Endothelial cell (in vitro differentiated cells): ENCODE data around the gene SUN5. TPM values are rescaled to one million over a fixed set of nuclear protein-coding genes. Genes with fewer than 3 reads are reported as not detected.

Experiments used
- DNase-seq: peaks from one replicate; pipeline ENCODE4 v3.0.0; 2021; ENCODE audit warnings: low spot score
- H3K27ac Mint-ChIP-seq: one replicate; pipeline ENCODE4 v1.8.0; 2021; ENCODE audit warnings: mixed read lengths, inconsistent platforms; ENCODE audit not compliant: unreplicated experiment
- H3K27me3 Mint-ChIP-seq: one replicate; pipeline ENCODE4 v1.8.0; 2021; ENCODE audit warnings: mild to moderate bottlenecking, moderate library complexity, mixed read lengths, inconsistent platforms; ENCODE audit not compliant: unreplicated experiment
- H3K36me3 Mint-ChIP-seq: one replicate; pipeline ENCODE4 v1.8.0; 2021; ENCODE audit warnings: mild to moderate bottlenecking, low read depth, mixed read lengths, inconsistent platforms; ENCODE audit not compliant: unreplicated experiment
- H3K4me1 Mint-ChIP-seq: one replicate; pipeline ENCODE4 v1.8.0; 2021; ENCODE audit warnings: mild to moderate bottlenecking, mixed read lengths, inconsistent platforms; ENCODE audit not compliant: unreplicated experiment
- H3K4me3 Mint-ChIP-seq: one replicate; pipeline ENCODE4 v1.8.0; 2021; ENCODE audit warnings: mild to moderate bottlenecking, mixed read lengths, inconsistent platforms; ENCODE audit not compliant: unreplicated experiment
- H3K9me3 Mint-ChIP-seq: one replicate; pipeline ENCODE4 v1.8.0; 2021; ENCODE audit warnings: mixed read lengths, inconsistent platforms; ENCODE audit not compliant: unreplicated experiment
- CTCF ChIP-seq: fragments of 200-600 bp; sonication (generic); IDR thresholded peaks from one replicate; pipeline ENCODE4 v1.5.0; 2021; ENCODE audit warnings: antibody characterized with exemption; ENCODE audit not compliant: unreplicated experiment
- total RNA-seq: library from RNA; stranded (reverse); fragmentation: NEBNext Ultra II Directional; extraction: Animal tissue kit (Norgen Biotek cat#: 25700); gene quantifications from one replicate; pipeline ENCODE4 v1.2.1, GENCODE V29; 2021; ENCODE audit not compliant: unreplicated experiment

Gene SUN5
- total RNA-seq, 1 donor from 2014 or later = not detected

DNA sequence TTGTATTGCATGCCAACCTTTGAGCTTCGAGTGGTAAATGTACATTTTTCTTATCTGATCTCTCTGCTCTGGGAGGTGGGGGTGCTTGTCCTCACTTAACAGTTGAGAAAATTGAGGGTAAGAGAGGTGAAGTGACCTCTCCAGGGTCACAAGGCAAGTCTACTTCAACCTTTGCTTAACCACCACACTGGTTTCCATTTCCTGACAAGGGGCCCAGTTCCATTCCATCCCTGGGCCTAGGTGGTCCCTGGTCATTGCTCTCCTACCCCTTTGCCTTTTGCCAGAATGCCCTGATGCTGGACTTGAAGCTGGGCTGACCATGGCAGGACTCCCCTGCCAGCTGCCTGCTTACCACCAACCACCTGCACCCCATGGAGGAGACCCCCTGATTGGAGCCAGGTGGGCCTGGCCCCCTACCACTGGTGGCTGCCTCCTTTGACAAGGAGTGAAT is 39.5 kb upstream of the SUN5 start:
- no peaks in the 10 kb centered on the region for H3K4me1 Mint-ChIP-seq
- H3K27me3 Mint-ChIP-seq = peaks cover 8% of the 10 kb centered on the region
- no peak for DNase-seq
- no peak for TF ChIP-seq CTCF
- H3K4me3 Mint-ChIP-seq = no peak overlapping the region
- peaks cover 7% of the 10 kb centered on the region for H3K9me3 Mint-ChIP-seq
- H3K36me3 Mint-ChIP-seq = peaks cover 7% of the 10 kb centered on the region
- no peak overlapping the region for H3K27ac Mint-ChIP-seq

DNA sequence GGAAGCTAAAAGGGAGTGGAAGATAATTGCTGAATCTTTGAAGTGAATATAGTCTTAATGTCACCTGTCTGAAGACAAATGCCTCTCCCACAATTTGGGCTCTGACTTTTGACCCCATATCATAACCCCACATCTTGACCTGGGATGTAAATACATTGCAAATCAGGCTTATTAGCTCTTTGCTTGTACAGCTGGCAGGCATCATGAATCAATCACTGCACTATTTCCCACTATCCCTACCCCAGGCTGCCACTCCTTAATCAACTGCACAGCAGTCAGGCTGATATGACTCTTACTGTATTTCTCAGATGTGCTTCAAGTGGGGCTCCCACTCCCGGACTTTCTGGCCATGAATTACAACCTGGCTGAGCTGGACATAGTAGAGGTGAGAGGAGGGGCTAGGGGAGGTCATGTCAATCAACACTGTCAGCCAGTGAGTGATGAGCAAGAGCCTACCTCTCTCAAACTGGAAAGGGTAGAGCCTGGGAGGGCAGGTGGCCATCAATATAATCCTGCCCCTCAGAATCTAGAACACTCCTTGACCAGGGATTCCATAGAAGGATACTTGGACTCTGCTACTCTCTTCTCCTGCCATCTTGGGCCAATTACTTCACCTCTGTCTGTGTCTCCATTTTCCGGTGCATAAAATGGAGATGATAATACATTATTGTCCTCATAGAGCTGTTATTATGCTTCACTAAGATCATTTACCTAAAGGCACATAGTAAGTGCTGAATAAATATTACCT is 38.9 kb upstream of the SUN5 start:
- no peak for TF ChIP-seq CTCF
- Mint-ChIP-seq H3K27ac (no peak overlapping the region), H3K4me1 (no peaks in the 10 kb centered on the region), H3K27me3 (peaks cover 5% of the 10 kb centered on the region), H3K4me3 (no peak overlapping the region), H3K9me3 (peaks cover 7% of the 10 kb centered on the region), H3K36me3 (peaks cover 7% of the 10 kb centered on the region)
- no peak for DNase-seq

GRCh38 chr20:33042430-33042829 is 38.2 kb upstream of the SUN5 start:
- Mint-ChIP-seq H3K27me3 (peaks cover 6% of the 10 kb centered on the region), H3K9me3 (peaks cover 7% of the 10 kb centered on the region), H3K36me3 (peaks cover 11% of the 10 kb centered on the region), H3K27ac (no peak overlapping the region), H3K4me1 (no peaks in the 10 kb centered on the region), H3K4me3 (no peak overlapping the region)
- no peak for TF ChIP-seq CTCF
- no peak for DNase-seq

- no peak for DNase-seq
- no peak overlapping the region for H3K27ac Mint-ChIP-seq
- H3K36me3 Mint-ChIP-seq = peaks cover 5% of the 10 kb centered on the region
- H3K4me1 Mint-ChIP-seq = no peaks in the 10 kb centered on the region
- peaks cover 9% of the 10 kb centered on the region for H3K27me3 Mint-ChIP-seq
- no peak for TF ChIP-seq CTCF
- H3K9me3 Mint-ChIP-seq = no peaks in the 10 kb centered on the region
- H3K4me3 Mint-ChIP-seq = no peak overlapping the region
These were observed 34.0 kb upstream of the SUN5 start for GRCh38 chr20:33038243-33038642.

DNA sequence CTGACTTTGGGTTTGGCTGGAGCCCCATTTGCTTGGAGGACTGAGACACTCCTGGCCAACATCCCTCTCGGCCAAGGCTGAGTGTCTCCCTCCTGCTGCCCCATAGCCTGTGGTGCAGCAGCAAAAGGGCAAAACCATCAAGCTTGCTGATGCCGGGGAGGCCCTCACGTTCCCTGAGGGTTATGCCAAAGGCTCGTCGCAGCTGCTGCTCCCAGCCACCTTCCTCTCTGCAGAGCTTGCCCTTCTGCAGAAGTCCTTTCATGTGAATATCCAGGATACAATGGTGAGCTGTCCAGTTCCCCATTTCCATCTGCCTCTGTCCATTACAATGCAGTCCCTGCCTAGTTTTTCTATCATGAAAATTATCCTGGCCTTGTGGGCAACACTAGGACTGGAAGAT is 33.2 kb upstream of the SUN5 start:
- Mint-ChIP-seq H3K4me3 (no peak overlapping the region), H3K4me1 (no peaks in the 10 kb centered on the region), H3K36me3 (peaks cover 8% of the 10 kb centered on the region), H3K9me3 (no peaks in the 10 kb centered on the region), H3K27me3 (peaks cover 10% of the 10 kb centered on the region), H3K27ac (no peak overlapping the region)
- TF ChIP-seq CTCF = no peak
- no peak for DNase-seq
